Uterus (tissue), 4 donors: ENCODE measurements around the gene SHC2. TPM values are rescaled to one million over a fixed set of nuclear protein-coding genes. Genes with fewer than 3 reads are reported as not detected.

ENCODE experiments used
- DNase-seq, 2 donors: peaks; one replicate each; pipeline ENCODE4 v3.0.0-alpha.2; 2019 to 2020
- H3K27ac ChIP-seq, 2 donors: fragments of 200-600 bp; sonication (generic); 1 replicate in 1 of 2; 2 replicates in 1 of 2; pipeline ENCODE4 v1.5.1; 2016 to 2018
- H3K27me3 ChIP-seq, 2 donors: fragments of 200-600 bp; sonication (generic); one replicate each; pipeline ENCODE4 v1.5.1; 2018 to 2019; ENCODE audit warnings: control low read depth in 1 of 2
- H3K36me3 ChIP-seq, 2 donors: fragments of 200-600 bp; sonication (generic); one replicate each; pipeline ENCODE4 v1.5.1; 2019; ENCODE audit warnings: control low read depth in 1 of 2
- H3K4me1 ChIP-seq, 2 donors: fragments of 200-600 bp; sonication (generic); one replicate each; pipeline ENCODE4 v1.5.1; 2018 to 2019; ENCODE audit warnings: control low read depth in 1 of 2
- H3K4me3 ChIP-seq, 2 donors: fragments of 200-600 bp; sonication (generic); 1 replicate in 1 of 2; 2 replicates in 1 of 2; pipeline ENCODE4 v1.5.1; 2018 to 2019; ENCODE audit warnings: mild to moderate bottlenecking in 1 of 2
- H3K9me3 ChIP-seq, 2 donors: fragments of 200-600 bp; sonication (generic); one replicate each; pipeline ENCODE4 v1.5.1; 2019; ENCODE audit warnings: control low read depth in 1 of 2
- POLR2A ChIP-seq, 2 donors: fragments of 450-650 bp; IDR thresholded peaks; one replicate each; pipeline ENCODE4 v1.6.1; 2016; ENCODE audit warnings: antibody characterized with exemption in 2 of 2, mild to moderate bottlenecking in 1 of 2, moderate library complexity in 1 of 2
- intact Hi-C: fragments of 100-400 bp; cut with DNase I; formaldehyde crosslinking; loops from one replicate; pipeline ENCODE4 v1.15.1; 2023; ENCODE audit warnings: low total_unique reads
- total RNA-seq, 4 donors: library from RNA; depleted of rRNA in 3 of 4; stranded (reverse); fragments of >200 nt in 3 of 4; gene quantifications; one replicate each; pipeline versions ENCODE4 v1.1.0 to v1.2.4, GENCODE V29; 2014 to 2023
- TF ChIP-seq, protein P1 (sequence below), 4 experiments: fragments of 200-600 bp in 2 of 4; fragments of 450-650 bp in 2 of 4; sonication (generic) in 2 of 4; IDR thresholded peaks; one replicate each; pipeline ENCODE4 v1.5.1; 2016 to 2019; ENCODE audit warnings: antibody characterized with exemption in 4 of 4, mild to moderate bottlenecking in 2 of 4, moderate library complexity in 1 of 4
- donor health status: DM: yes; HTN: yes; CAD: no.

The SHC2 gene
- total RNA-seq, 4 donors from 2014 or later = 2.9 to 43.6 (median 8.4) TPM

DNA sequence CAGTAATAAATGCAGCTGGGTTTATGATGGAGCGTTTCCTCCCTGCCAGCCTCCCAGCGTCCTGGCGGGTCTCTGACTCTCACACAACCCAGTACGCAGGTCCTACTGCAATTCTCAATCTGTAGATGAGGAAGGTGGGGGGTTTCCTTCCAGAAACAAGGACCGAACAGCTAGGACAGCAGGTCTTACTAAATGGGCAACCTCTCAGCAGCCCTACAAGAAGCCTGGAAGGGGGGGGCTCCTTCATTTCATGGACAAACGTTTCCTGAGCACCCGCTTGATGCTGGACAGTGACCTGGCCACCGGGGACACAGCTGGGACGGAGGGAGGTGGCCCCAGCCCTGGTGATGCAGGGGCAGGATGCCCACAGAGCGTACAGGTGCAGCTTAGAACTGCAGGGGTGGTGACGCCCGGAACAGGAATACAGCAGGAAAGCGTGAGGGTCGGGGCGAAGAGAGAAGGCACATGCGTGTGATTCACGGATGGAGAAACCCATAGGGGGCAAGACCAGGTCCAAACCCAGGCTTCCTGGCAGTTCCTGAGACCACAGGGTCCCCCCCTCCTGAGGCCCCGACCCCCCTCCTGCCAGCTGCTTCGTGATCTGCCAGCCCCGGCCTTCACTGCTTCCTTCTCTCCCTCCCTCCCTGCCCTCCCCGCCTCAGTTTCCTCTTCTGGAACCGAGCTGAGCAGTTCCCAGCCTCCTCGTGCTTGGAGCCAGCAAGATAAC is 51.2 kb downstream of the SHC2 start:
- Histone ChIP-seq H3K27ac (no peak overlapping the region), H3K9me3 (no peaks in the 10 kb centered on the region), H3K4me1 (peaks cover 0 to 12% of the 10 kb centered on the region in 2 donors), H3K4me3 (peak overlapping the region; percentile 31 to 38), H3K27me3 (peaks cover 0 to 7% of the 10 kb centered on the region in 2 donors), H3K36me3 (no peaks in the 10 kb centered on the region)
- intact Hi-C loops = no loop called here
- TF ChIP-seq, protein P1, sequence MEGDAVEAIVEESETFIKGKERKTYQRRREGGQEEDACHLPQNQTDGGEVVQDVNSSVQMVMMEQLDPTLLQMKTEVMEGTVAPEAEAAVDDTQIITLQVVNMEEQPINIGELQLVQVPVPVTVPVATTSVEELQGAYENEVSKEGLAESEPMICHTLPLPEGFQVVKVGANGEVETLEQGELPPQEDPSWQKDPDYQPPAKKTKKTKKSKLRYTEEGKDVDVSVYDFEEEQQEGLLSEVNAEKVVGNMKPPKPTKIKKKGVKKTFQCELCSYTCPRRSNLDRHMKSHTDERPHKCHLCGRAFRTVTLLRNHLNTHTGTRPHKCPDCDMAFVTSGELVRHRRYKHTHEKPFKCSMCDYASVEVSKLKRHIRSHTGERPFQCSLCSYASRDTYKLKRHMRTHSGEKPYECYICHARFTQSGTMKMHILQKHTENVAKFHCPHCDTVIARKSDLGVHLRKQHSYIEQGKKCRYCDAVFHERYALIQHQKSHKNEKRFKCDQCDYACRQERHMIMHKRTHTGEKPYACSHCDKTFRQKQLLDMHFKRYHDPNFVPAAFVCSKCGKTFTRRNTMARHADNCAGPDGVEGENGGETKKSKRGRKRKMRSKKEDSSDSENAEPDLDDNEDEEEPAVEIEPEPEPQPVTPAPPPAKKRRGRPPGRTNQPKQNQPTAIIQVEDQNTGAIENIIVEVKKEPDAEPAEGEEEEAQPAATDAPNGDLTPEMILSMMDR (IDR thresholded peaks at IDR 0.05) = peak in 1 of 4 experiments; percentile 8
- TF ChIP-seq POLR2A (IDR thresholded peaks at IDR 0.05) = no peak
- no peak for DNase-seq

GRCh38 chr19:408902-409515 is 51.8 kb downstream of the SHC2 start, which contains the start of gene C2CD4C:
Gene C2CD4C, minus strand, starts transcription at chr19:409147. Its CDS starts 786 bp downstream, at chr19:408361.
- TF ChIP-seq POLR2A (IDR thresholded peaks at IDR 0.05) = no peak
- TF ChIP-seq, protein P1 (IDR thresholded peaks at IDR 0.05) = no peak

DNA sequence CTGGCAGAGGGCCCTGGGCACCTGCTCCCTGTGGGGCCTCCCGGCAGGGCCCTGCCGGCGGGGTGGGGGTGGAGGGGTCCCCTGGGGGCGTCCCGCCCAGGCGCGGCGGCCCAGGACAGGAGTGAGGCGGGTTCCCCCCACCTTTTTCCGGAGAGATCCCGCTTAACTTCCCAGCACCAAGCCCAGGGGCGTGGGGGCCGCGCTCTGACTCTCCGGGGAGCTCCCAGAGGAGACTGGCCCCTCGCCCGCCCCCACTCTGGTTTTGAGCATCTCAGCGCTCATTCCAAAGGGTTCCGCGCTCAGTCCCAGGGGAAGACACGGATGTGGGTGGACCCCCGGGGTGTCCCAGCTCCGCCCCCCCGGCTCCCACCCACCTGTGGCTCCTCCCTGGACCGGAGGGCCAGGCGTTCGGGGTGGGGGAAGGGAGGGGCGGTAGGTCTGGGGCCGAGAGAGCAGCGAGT is 52.4 kb downstream of the SHC2 start:
- no peak for TF ChIP-seq POLR2A (IDR thresholded peaks at IDR 0.05)
- TF ChIP-seq, protein P1 (IDR thresholded peaks at IDR 0.05) = no peak

More at GRCh38 chr19:408902-409515, 51.8 kb downstream of the SHC2 start, which contains the start of gene C2CD4C:
- H3K4me1 ChIP-seq = peaks cover 0 to 12% of the 10 kb centered on the region in 2 donors
- peaks cover 0 to 7% of the 10 kb centered on the region in 2 donors for H3K27me3 ChIP-seq
- intact Hi-C loops = no loop called here
- peak within 1 kb of the TSS; percentile 31 to 38 for H3K4me3 ChIP-seq
- no peaks in the 10 kb centered on the region for H3K36me3 ChIP-seq
- no peaks in the 10 kb centered on the region for H3K9me3 ChIP-seq
- no peak within 1 kb of the TSS for H3K27ac ChIP-seq
- DNase-seq = no peak

DNA sequence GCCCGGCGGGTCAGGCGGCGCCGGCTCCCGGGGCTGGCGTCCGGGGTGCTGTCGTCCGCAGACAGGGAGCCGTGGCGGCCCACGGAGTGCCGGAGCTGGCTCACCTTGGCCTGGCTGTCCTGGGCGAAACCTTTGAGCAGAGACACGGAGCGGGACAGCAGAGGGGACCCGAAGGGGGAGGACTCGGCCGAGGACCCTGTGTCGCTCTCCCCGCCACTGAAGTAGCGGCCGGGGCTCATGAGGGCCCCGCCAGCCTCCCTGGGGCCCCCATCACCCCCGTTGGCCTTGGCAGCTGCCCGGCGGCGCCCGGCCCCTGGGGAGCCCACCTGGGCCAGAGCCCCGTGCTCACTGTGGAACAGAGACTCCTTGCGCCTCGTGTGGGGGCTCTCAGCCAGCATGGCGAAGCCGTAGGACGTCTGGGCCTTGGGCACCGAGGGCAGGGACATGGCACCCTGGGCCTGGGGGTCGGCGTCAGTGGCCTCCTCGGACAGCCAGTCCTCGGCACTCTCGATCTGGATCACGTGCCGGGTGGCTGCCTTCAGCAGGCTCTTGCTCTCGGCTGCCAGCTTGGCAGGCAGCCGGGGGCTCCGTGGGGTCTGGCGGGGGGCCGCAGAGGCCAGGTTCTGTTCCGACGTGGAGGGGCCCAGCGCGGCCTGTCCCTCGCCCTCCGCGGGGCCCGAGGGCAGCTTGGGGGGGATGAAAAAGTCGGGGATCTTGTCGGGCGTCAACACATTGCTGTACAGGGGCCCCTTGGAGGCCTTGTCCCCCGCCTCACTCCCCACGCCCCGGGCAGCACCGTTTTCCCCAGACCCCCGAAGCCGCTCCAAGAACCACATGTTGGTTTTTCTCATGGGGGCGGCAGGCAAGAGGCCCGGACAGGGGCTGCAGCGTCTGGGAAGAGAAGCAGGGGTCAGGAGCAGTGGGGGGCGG is 53.1 kb downstream of the SHC2 start:
- Histone ChIP-seq H3K27ac (no peak overlapping the region), H3K27me3 (peaks cover 0 to 10% of the 10 kb centered on the region in 2 donors)

More for the DNA sequence above, 52.4 kb downstream of the SHC2 start:
- Histone ChIP-seq H3K27me3 (peaks cover 0 to 7% of the 10 kb centered on the region in 2 donors), H3K36me3 (no peaks in the 10 kb centered on the region), H3K4me1 (peaks cover 0 to 12% of the 10 kb centered on the region in 2 donors), H3K4me3 (peak overlapping the region; percentile 31 to 38), H3K27ac (no peak overlapping the region), H3K9me3 (no peaks in the 10 kb centered on the region)
- intact Hi-C loops = no loop called here
- no peak for DNase-seq

More for the DNA sequence above, 53.1 kb downstream of the SHC2 start:
- Histone ChIP-seq H3K4me3 (no peak overlapping the region), H3K9me3 (no peaks in the 10 kb centered on the region), H3K36me3 (no peaks in the 10 kb centered on the region), H3K4me1 (peaks cover 0 to 12% of the 10 kb centered on the region in 2 donors)
- DNase-seq = no peak
- TF ChIP-seq, protein P1 (IDR thresholded peaks at IDR 0.05) = no peak
- no peak for TF ChIP-seq POLR2A (IDR thresholded peaks at IDR 0.05)
- intact Hi-C loops = no loop called here
